HG03378 (cell line): ENCODE data around the gene FCRL5.

Experiments
- ATAC-seq: cut with Tn5 transposase; IDR thresholded peaks from one replicate; pipeline ENCODE4 v1.9.1; 2021; ENCODE audit warnings: mild to moderate bottlenecking, moderate library complexity; ENCODE audit not compliant: unreplicated experiment

The FCRL5 gene

GRCh38 chr1:157532569-157532968 is 19.7 kb downstream of the FCRL5 start:
- ATAC-seq = no peak

DNA sequence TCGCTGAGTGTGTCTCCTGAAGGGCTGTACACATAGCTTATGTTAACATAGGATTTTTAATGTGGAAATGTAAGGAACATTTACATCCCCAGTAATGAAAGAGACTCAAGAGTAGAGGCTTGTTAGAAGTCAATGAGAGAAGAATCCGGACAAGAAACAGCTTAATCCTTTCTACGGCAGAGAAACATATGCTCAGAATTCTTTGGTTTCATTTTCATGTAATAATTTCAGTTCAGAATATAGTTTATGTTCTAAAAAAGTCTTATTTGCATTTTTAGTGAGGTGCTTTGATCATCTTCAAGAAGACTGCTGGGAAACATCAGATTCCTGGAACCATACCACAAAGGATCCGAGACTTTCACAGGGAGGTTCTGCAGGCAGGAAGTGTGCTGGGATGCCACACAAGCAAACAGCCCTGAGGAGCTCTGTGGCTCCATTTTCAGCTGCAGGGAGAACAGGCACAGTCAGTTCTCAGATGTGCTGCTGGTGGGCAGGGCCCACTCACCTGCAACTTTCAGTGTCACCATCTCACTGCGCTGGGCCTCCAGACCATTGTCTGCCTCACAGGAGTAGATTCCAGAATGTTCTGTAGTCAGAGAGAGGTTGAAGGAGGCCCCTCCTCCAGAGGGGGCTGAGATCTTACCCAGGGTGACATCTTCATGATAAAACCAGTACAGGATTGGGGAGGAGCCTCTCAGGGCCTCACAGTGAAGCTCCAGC is 28.4 kb downstream of the FCRL5 start:
- peak; percentile 54 for ATAC-seq

DNA sequence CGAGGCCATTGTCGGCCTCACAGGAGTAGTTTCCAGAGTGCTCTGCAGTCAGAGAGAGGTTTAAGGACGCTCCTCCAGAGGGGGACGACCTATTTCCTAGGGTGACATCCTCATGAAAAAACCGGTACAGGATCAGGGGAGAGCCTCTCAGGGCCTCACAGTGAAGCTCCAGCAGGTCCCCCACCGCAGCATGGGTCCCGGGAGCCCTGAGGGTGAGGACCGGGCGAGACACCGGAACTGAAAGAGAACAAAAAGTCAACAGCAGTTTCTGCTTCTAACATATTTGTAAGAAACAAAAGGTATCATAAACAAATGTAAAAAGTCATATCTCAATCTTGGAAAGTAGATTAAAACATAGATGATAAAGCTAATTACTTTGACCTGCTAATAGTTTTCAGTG is 31.3 kb downstream of the FCRL5 start:
- no peak for ATAC-seq

DNA sequence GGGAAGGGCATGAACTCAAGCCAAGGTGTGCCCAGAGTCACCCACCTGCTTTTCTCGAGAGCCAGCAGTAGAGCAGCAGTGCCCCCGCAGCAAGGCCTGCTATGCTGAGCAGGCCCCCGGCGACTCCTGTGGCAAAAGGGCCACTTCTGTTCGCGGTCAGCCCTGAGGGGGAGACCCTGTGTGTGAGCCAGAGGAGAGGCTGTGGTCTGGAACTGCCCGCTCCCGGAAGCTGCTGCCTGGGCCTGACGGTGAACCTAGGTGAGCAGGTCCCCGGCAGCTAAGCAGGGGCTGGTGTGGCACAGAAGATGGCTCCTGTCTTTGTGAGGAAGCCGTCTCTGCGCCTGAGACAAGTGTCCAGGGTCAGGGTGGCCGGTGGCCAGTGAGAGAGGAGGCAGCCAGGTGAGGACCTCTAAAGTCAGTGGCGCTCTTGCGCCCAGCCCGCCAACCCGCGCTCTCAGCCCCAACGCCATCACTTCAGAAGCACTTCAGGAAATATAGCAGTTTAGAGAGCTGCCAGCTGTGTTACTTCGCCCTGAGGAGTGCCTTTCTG is 31.9 kb downstream of the FCRL5 start:
- ATAC-seq = no peak

GRCh38 chr1:157519451-157519850 is 32.9 kb downstream of the FCRL5 start:
- no peak for ATAC-seq

- no peak for ATAC-seq
Observed at GRCh38 chr1:157517016-157517415, 35.3 kb downstream of the FCRL5 start.

GRCh38 chr1:157515709-157516108 is 36.6 kb downstream of the FCRL5 start:
- no peak for ATAC-seq

DNA sequence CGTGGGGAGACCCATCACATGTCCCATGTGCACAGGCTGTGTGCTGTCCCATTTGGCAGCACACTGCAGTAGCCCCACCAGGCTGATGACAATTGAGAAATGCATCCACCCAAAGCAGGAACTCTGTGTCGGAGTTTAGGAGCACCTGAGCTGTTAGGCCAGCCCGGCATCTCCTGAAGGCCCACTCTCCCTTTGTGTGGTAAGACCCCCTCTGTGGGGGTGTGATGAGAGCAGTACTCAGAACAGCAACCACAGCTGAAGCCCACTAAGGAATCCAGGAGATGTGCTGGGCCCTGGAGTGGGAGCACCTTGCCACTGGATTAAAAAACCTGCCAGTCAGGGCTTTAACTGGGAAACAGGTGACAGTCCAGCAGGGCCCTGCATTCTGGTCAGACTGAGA is 37.2 kb downstream of the FCRL5 start:
- ATAC-seq = no peak

DNA sequence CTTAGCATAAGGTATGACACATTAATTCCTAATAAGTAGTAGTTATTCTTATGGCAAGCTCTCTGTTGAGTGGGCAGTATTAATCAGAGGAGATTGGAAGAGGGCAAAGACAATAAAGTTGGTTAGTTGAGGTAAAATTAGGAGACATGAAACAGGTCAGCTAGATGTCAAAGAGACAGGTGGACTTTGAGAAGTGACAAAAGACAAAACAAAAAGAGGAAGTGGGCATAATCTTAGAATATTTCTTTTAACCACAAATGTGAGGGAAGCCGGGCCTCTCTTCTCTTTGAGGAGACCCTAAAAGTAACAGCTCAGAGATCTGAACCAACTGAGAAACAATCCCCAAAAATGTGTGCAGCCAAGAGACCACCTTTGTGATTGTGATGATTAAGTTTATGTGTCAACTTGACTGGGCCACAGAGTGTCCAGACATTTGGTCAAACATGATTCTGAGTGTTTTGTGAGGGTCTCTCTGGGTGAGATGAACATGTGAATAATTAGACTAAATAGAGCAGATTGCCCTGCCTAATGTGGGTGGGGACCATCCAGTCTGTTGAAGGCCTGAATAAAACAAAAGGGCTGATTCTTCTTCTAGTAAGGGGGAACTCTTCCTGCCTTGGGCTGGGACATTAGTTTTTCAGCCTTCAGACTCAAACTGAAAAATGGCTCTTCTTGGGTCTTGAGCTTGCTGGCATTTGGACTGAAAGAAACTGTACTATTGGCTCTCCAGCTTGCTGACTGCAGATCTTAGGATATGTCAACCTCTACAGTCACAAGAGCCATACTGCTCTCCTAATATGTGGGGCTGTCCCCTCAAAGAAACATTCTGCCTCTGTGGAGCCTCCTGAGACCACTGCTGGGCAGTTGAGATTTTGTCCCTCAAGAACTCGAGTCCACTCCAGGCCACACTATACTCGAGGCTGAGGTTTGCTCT is 40.0 kb downstream of the FCRL5 start:
- peak; percentile 52 for ATAC-seq

DNA sequence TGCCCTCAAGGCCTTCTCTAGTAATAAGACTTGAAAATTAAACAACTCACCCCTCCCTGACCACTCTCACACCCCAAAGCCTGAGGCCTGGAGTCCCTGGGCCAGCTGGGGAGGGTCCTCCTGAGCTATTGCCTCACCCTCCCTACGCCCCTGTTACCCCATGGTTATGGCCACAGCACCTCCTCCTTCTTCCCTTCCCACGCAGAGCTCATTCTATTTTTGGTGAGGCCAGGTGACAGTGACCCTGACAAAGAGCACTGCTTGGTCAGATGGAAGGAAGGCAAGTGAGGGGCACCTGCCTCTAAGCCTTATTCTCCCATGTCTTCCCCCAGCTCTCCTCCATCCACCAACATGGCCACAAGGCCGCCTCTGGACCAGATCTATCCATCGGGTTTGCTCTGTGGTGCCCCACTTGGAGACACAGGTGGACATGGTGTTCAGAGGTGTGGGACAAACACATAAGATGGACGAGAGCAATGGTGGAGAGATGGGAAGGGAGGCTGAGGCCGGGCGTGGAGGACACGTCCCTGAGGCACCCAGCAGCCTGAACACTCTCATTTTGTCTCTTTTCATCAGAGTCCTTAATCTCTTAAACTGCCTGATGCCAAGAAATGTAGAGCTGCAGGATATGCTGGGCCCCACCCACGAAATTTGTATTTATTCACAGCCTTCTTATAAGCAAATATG is 42.6 kb downstream of the FCRL5 start:
- no peak for ATAC-seq

- ATAC-seq = peak; percentile 84
Observed at GRCh38 chr1:157505481-157506272, 46.6 kb downstream of the FCRL5 start.

- no peak for ATAC-seq
Observed at GRCh38 chr1:157504646-157505045, 47.7 kb downstream of the FCRL5 start.

- no peak for ATAC-seq
Observed at GRCh38 chr1:157499521-157499920, 52.8 kb downstream of the FCRL5 start.

GRCh38 chr1:157498736-157499090 is 53.6 kb downstream of the FCRL5 start:
- no peak for ATAC-seq

DNA sequence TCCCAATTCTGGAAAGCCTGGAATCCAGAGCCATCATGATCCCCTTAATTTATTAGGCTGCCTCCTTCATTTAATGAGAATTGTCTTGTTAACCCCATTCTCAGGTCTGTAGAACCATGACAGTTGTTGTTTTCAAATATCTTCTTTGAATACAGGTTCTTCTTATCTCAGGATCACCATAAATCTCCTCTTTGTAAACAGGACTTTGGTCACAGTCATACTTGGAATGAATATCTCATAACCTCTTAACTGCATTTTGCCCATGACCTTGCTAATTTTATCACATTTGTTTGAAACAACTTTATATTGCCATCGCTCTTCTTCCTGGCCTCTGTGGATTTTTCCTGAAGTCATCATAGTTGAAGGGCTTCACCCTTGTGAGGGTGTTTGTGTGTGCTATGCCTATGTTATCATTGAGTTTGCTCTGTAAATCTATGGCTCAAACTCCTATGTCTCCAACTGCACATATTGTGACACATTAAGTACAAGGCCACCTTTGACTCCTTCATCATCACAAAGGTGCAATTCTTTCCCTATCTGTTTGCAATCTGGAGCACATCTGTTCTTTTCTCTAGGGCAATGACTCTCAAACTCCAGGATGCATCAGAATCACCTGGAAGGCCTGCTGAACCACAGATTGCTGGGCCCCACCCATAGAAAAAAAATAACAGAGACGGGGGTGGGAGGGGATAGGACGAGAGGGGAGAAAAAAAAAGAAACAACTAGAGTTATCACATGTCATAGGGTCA is 54.2 kb downstream of the FCRL5 start:
- no peak for ATAC-seq

GRCh38 chr1:157497284-157497683 is 55.0 kb downstream of the FCRL5 start:
- ATAC-seq = no peak

DNA sequence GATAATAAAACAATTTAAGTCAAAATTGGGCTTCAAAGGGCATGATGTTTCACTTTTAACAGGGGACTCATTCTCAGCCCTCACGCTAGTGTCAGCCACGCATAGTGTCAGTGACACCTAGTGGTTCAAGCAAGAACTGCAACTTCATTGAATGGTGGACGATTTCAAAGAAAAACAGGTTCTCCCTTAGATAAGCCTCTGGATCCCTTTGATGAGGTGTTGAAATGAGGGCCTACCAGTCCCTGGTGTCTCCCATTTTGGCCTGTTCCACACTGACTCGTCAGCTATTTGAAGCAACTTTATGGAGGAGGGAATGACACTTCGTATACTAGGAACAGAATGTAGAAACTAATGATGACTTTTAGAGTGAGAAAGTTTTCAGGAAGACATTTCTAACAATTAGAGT is 56.2 kb downstream of the FCRL5 start:
- ATAC-seq = peak; percentile 60

DNA sequence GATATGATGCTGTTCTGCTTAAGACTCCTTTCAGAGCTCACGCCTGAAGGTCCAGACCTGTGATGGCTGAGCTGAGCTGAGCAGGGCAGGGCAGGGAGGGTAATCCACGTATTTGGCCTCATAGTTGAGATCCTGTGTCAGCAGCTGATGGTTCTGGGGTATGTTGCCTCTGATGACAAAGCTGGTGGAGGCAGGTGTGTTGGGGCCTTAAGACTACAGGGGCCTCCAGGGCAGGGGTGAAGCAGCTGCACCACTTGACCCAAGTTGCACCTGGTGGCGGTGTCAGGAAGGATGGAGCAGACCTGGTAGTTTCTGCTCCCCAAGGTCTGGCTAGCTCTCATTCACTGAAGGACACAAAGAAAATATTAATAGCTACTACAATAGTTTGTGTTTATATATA is 57.0 kb downstream of the FCRL5 start:
- no peak for ATAC-seq

GRCh38 chr1:157494093-157494492 is 58.2 kb downstream of the FCRL5 start:
- ATAC-seq = no peak
